Esophagus squamous epithelium (tissue), 5 donors: ENCODE data around the gene CHAC2. TPM values are rescaled to one million over a fixed set of nuclear protein-coding genes. Genes with fewer than 3 reads are reported as not detected.
"Not testable (repeated sequence)": the region's sequence is repeated elsewhere in the genome, so short reads cannot be mapped to it uniquely, and the experiment has no call there.

Experiments used
- DNase-seq: peaks from one replicate; lab custom pipeline; 2025; lab: John Stamatoyannopoulos, UW
- H3K27ac ChIP-seq, 4 donors: fragments of 200-600 bp; sonication (generic); one replicate each; pipeline ENCODE4 v1.5.1; 2016 to 2019; ENCODE audit warnings: mild to moderate bottlenecking in 1 of 4
- H3K27me3 ChIP-seq, 4 donors: fragments of 200-600 bp; sonication (generic); 1 replicate in 3 of 4; 2 replicates in 1 of 4; pipeline versions ENCODE4 v1.5.1 to v1.6.0; 2017 to 2021; ENCODE audit warnings: antibody characterized with exemption in 1 of 4
- H3K36me3 ChIP-seq, 3 donors: fragments of 200-600 bp; sonication (generic); one replicate each; pipeline ENCODE4 v1.5.1; 2016 to 2019
- H3K4me1 ChIP-seq, 3 donors: fragments of 200-600 bp; sonication (generic); one replicate each; pipeline ENCODE4 v1.5.1; 2017 to 2019
- H3K4me3 ChIP-seq, 4 donors: fragments of 200-600 bp; sonication (generic); 1 replicate in 3 of 4; 2 replicates in 1 of 4; pipeline ENCODE4 v1.5.1; 2016 to 2019; ENCODE audit warnings: mild to moderate bottlenecking in 2 of 4, moderate library complexity in 1 of 4
- H3K9me3 ChIP-seq, 3 donors: fragments of 200-600 bp; sonication (generic); one replicate each; pipeline ENCODE4 v1.5.1; 2016 to 2019
- WGBS, 2 donors: methylation state at CpG; one replicate each; pipeline ENCODE4 v1.1.5; 2018; 5-methylcytosine and 5-hydroxymethylcytosine counted together
- intact Hi-C: fragments of 100-400 bp; cut with DNase I; formaldehyde crosslinking; loops from one replicate; pipeline ENCODE4 v1.15.0; 2022
- total RNA-seq, 4 donors: library from RNA; depleted of rRNA; stranded (reverse); fragments of >200 nt; gene quantifications; one replicate each; pipeline ENCODE4 v1.1.0, GENCODE V29; 2016
- TF ChIP-seq, protein P1 (sequence below), 6 experiments: fragments of 450-650 bp in 4 of 6; fragments of 200-600 bp in 2 of 6; sonication (generic) in 2 of 6; IDR thresholded peaks; one replicate each; pipeline ENCODE4 v1.5.1; 2016 to 2019; ENCODE audit warnings: antibody characterized with exemption in 6 of 6, mild to moderate bottlenecking in 4 of 6, moderate library complexity in 4 of 6
- donor health status: DM: yes; HTN: yes; CAD: no.

The CHAC2 gene
- total RNA-seq, 4 donors from 2014 or later: 5.0 to 11.3 (median 8.7) TPM

DNA sequence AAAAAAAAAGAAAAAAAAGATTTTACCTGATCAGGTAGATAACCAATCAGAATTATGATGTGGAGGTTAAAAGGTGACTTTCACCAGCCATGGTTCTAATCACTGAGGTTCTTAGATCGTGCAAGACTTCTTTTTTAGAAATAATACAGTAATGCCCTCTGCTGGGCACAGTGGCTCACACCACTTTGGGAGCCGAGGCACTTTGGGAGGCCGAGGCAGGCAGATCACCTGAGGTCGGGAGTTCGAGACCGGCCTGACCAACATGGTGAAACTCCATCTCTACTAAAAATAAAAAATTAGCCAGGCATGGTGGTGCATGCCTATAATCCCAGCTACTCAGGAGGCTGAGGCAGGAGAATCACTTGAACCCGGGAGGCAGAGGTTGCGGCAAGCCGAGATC is 56.0 kb downstream of the CHAC2 start:
- intact Hi-C loops: not testable (repeated sequence)
- WGBS, 2 donors: 87 to 93% methylated on average over 9 of the region's 9 CpGs
- TF ChIP-seq, protein P1, sequence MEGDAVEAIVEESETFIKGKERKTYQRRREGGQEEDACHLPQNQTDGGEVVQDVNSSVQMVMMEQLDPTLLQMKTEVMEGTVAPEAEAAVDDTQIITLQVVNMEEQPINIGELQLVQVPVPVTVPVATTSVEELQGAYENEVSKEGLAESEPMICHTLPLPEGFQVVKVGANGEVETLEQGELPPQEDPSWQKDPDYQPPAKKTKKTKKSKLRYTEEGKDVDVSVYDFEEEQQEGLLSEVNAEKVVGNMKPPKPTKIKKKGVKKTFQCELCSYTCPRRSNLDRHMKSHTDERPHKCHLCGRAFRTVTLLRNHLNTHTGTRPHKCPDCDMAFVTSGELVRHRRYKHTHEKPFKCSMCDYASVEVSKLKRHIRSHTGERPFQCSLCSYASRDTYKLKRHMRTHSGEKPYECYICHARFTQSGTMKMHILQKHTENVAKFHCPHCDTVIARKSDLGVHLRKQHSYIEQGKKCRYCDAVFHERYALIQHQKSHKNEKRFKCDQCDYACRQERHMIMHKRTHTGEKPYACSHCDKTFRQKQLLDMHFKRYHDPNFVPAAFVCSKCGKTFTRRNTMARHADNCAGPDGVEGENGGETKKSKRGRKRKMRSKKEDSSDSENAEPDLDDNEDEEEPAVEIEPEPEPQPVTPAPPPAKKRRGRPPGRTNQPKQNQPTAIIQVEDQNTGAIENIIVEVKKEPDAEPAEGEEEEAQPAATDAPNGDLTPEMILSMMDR (IDR thresholded peaks at IDR 0.05): peak in 1 of 6 experiments; percentile 26

More for the DNA sequence above, 56.0 kb downstream of the CHAC2 start:
- not testable (repeated sequence) for H3K27ac ChIP-seq, H3K9me3 ChIP-seq, DNase-seq, H3K27me3 ChIP-seq, H3K4me3 ChIP-seq
- peaks cover 0 to 28% (median 11%) of the 10 kb centered on the region in 3 donors for H3K4me1 ChIP-seq
- H3K36me3 ChIP-seq: peaks cover 0 to 18% (median 0%) of the 10 kb centered on the region in 3 donors

Other genes with a start within 250 kb of the CHAC2 start
- gene ASB3, start 19.1 kb downstream of the CHAC2 start, total RNA-seq: 10 to 100 TPM in 1 of 4 donors, 1 to 10 TPM in 3; 7.0 to 14.7 (median 8.6) TPM
- gene ERLEC1, start 19.2 kb downstream of the CHAC2 start, total RNA-seq: 10 to 100 TPM; 15.1 to 27.5 (median 21.3) TPM
- gene GPR75, start 92.2 kb downstream of the CHAC2 start, total RNA-seq: 1 to 10 TPM; 1.1 to 3.8 (median 2.8) TPM
- gene PSME4, start 203.2 kb downstream of the CHAC2 start, total RNA-seq: 10 to 100 TPM; 26.0 to 58.9 (median 44.0) TPM